ENCODE results near the gene TMEM131. TPM values are rescaled to one million over a fixed set of nuclear protein-coding genes. Genes with fewer than 3 reads are reported as not detected.
A peak's percentile ranks its signal among the peaks of the same experiment; 100 is the strongest.

TMEM131 gene
- total and polyA plus RNA-seq, 10 of the 15 experiments (the other 5 are each of a cell fraction or from before 2014, with no cell fraction given), result 6.0 to 48.2 (median 23.2) TPM

- in situ Hi-C loops (cut with MboI), result no loop called here
- ChIA-PET CTCF (interaction anchor here (1.1 to 2.1 kb wide), 2 partner anchors 20 to 21 kb away, joined by 3 to 10 read pairs; no protein-coding TSS in a partner anchor), SMC1A (ENCODE audit: uncharacterized antibody, unreplicated experiment) (interaction anchor here (1.2 kb wide), 1 partner anchor 813 kb away, joined by 5 read pairs; no protein-coding TSS in a partner anchor), RAD21 (ENCODE audit: unreplicated experiment) (no interaction called here), POLR2A (no interaction called here)
- 89% methylated on average over 16 of the region's 16 CpGs for WGBS (ENCODE audit: insufficient coverage, insufficient replicate concordance, low lambda C conversion rate, missing lambda C conversion rate)
- peak overlapping the region; percentile 89; the same call in 1 of the 2 replicates for H2AFZ ChIP-seq (ENCODE audit: control insufficient read depth, low read depth, low read length)
- no peaks in the 10 kb centered on the region for H3K9me3 ChIP-seq (replicated peaks; ENCODE audit: control insufficient read depth, insufficient read depth, low read length)
- no TSS peak for BruUV-seq (replicated peaks)
- H3K4me1 ChIP-seq (ENCODE audit: control insufficient read depth, insufficient read depth, low read length), result peaks cover 9% of the 10 kb centered on the region; the same call in 1 of the 2 replicates
- H3K27me3 ChIP-seq (replicated peaks in 1 of 2; ENCODE audit: control insufficient read depth in 2 of 2, insufficient read depth in 2 of 2, low read length in 1 of 2), result no peaks in the 10 kb centered on the region
- ATAC-seq (no peak), DNase-seq (ENCODE audit: low read depth, low spot score) (no peak), FAIRE-seq (no peak)
- no peak overlapping the region for H3K9ac ChIP-seq (ENCODE audit: control insufficient read depth, insufficient read depth, low read length)
- H3K36me3 ChIP-seq (ENCODE audit: control insufficient read depth in 2 of 2, insufficient read depth in 2 of 2, low read length in 1 of 2), result no peaks in the 10 kb centered on the region
- H4K20me1 ChIP-seq (ENCODE audit: control insufficient read depth, insufficient read depth), result no peaks in the 10 kb centered on the region
- H3K27ac ChIP-seq (ENCODE audit: control insufficient read depth, insufficient read depth), result no peak overlapping the region
- peak overlapping the region; percentile 3; the same call in 1 of the 2 replicates for H3K4me2 ChIP-seq (ENCODE audit: control insufficient read depth, insufficient read depth)
- intact Hi-C loops (cut with micrococcal nuclease; ENCODE audit: unreplicated experiment), result no loop called here
- H3K79me2 ChIP-seq (ENCODE audit: control insufficient read depth, insufficient read depth, low read length), result no peaks in the 10 kb centered on the region
- H3K4me3 ChIP-seq, result no peak overlapping the region
- TF ChIP-seq TCF12 (IDR thresholded peaks at IDR 0.05; ENCODE audit: low read depth, low read length) (no peak), POU2F2 (IDR thresholded peaks at IDR 0.05; ENCODE audit: borderline replicate concordance, low read depth, low read length) (no peak), CTCF (IDR thresholded peaks at IDR 0.05 in 2 of 3, conservative IDR thresholded peaks at IDR 0.05 in 1 of 3; ENCODE audit: control insufficient read depth in 2 of 3, extremely low read depth in 1 of 3, insufficient read depth in 1 of 3, low read depth in 3 of 3, low read length in 3 of 3) (no peak), ZNF622 (IDR thresholded peaks at IDR 0.05) (no peak), MTA3 (IDR thresholded peaks at IDR 0.05; ENCODE audit: borderline replicate concordance, low read length) (no peak), SMARCA5 (IDR thresholded peaks at IDR 0.05) (no peak), RELA (IDR thresholded peaks at IDR 0.05; ENCODE audit: borderline replicate concordance, partially characterized antibody) (no peak), ATF3 (IDR thresholded peaks at IDR 0.05; ENCODE audit: borderline replicate concordance, extremely low read depth, low read depth, low read length) (no peak), EP300 (IDR thresholded peaks at IDR 0.05; ENCODE audit: borderline replicate concordance in 1 of 2, control insufficient read depth in 1 of 2, low read depth in 2 of 2, low read length in 2 of 2) (no peak)
- TF ChIP-seq, protein P1, sequence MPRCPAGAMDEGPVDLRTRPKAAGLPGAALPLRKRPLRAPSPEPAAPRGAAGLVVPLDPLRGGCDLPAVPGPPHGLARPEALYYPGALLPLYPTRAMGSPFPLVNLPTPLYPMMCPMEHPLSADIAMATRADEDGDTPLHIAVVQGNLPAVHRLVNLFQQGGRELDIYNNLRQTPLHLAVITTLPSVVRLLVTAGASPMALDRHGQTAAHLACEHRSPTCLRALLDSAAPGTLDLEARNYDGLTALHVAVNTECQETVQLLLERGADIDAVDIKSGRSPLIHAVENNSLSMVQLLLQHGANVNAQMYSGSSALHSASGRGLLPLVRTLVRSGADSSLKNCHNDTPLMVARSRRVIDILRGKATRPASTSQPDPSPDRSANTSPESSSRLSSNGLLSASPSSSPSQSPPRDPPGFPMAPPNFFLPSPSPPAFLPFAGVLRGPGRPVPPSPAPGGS (IDR thresholded peaks at IDR 0.05; ENCODE audit: borderline replicate concordance, insufficient read depth, low read depth, low read length, poor library complexity, severe bottlenecking), result no peak
- TF ChIP-seq, protein P2, sequence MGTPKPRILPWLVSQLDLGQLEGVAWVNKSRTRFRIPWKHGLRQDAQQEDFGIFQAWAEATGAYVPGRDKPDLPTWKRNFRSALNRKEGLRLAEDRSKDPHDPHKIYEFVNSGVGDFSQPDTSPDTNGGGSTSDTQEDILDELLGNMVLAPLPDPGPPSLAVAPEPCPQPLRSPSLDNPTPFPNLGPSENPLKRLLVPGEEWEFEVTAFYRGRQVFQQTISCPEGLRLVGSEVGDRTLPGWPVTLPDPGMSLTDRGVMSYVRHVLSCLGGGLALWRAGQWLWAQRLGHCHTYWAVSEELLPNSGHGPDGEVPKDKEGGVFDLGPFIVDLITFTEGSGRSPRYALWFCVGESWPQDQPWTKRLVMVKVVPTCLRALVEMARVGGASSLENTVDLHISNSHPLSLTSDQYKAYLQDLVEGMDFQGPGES (IDR thresholded peaks at IDR 0.05), result no peak
- TF ChIP-seq, protein P3, sequence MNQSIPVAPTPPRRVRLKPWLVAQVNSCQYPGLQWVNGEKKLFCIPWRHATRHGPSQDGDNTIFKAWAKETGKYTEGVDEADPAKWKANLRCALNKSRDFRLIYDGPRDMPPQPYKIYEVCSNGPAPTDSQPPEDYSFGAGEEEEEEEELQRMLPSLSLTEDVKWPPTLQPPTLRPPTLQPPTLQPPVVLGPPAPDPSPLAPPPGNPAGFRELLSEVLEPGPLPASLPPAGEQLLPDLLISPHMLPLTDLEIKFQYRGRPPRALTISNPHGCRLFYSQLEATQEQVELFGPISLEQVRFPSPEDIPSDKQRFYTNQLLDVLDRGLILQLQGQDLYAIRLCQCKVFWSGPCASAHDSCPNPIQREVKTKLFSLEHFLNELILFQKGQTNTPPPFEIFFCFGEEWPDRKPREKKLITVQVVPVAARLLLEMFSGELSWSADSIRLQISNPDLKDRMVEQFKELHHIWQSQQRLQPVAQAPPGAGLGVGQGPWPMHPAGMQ (IDR thresholded peaks at IDR 0.05; ENCODE audit: borderline replicate concordance), result no peak
- TF ChIP-seq, protein P4, sequence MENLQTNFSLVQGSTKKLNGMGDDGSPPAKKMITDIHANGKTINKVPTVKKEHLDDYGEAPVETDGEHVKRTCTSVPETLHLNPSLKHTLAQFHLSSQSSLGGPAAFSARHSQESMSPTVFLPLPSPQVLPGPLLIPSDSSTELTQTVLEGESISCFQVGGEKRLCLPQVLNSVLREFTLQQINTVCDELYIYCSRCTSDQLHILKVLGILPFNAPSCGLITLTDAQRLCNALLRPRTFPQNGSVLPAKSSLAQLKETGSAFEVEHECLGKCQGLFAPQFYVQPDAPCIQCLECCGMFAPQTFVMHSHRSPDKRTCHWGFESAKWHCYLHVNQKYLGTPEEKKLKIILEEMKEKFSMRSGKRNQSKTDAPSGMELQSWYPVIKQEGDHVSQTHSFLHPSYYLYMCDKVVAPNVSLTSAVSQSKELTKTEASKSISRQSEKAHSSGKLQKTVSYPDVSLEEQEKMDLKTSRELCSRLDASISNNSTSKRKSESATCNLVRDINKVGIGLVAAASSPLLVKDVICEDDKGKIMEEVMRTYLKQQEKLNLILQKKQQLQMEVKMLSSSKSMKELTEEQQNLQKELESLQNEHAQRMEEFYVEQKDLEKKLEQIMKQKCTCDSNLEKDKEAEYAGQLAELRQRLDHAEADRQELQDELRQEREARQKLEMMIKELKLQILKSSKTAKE (IDR thresholded peaks at IDR 0.05; ENCODE audit: low read depth, poor library complexity, severe bottlenecking), result no peak
Measured at GRCh38 chr2:97719362-97720155, 276.2 kb downstream of the TMEM131 start.

Measured in GM12878 (cell line).